HepG2 (cell line): ENCODE measurements around the gene TJP1. TPM values are rescaled to one million over a fixed set of nuclear protein-coding genes. Genes with fewer than 3 reads are reported as not detected.

Experiments
- ATAC-seq: fragments of 200-7000 bp; cut with Tn5 transposase; 3 replicates; pipeline ENCODE4 v1.9.1; 2020; ENCODE audit warnings: mild to moderate bottlenecking, moderate library complexity
- BruUV-seq: library from RNA; stranded (reverse); fragments of 400-500 nt; replicated peaks from 2 replicates; lab custom pipeline; 2021; lab: Mats Ljungman, UMichigan
- CTCF ChIA-PET: fragments of 300-600 bp; formaldehyde crosslinking; extraction: SDS; loops from one replicate; lab custom pipeline; 2021; ENCODE audit warnings: low total read pairs, inconsistent platforms, low intra/inter-chr PET ratio; lab: Yijun Ruan, JAX
- POLR2A ChIA-PET: fragments of 350-600 bp; sonication (Branson Sonifier 250); formaldehyde crosslinking; loops from one replicate; lab custom pipeline; 2020; ENCODE audit warnings: antibody characterized with exemption, inconsistent platforms; lab: Yijun Ruan, JAX
- DNase-seq: peaks from one replicate; pipeline ENCODE4 v3.0.0-alpha.2; 2015; ENCODE audit warnings: low spot score
- FAIRE-seq: peaks from 3 replicates; lab custom pipeline; 2011; peaks lifted over from hg19 to GRCh38; lab: Jason Lieb, UNC
- H2AFZ ChIP-seq: one replicate; pipeline ENCODE4 v1.6.1; 2011; ENCODE audit warnings: low read length, inconsistent platforms
- H3K27ac ChIP-seq: fragments of 300-600 bp; 3 replicates; pipeline ENCODE4 v1.8.0; 2011; ENCODE audit warnings: mixed run types, mild to moderate bottlenecking, mixed read lengths, low read length, inconsistent platforms; ENCODE audit not compliant: insufficient read depth; ENCODE audit errors: extremely low read length
- H3K27me3 ChIP-seq, 2 experiments: fragments of 200-600 bp in 1 of 2; 2 replicates in 1 of 2; 3 replicates in 1 of 2; pipeline versions ENCODE4 v1.6.0 to v1.8.0; 2011; ENCODE audit warnings: low read length in 2 of 2, mild to moderate bottlenecking in 2 of 2, moderate library complexity in 2 of 2, inconsistent platforms in 1 of 2; ENCODE audit not compliant: insufficient read depth in 2 of 2, control insufficient read depth in 1 of 2
- H3K36me3 ChIP-seq, 2 experiments: fragments of 200-600 bp in 1 of 2; replicated peaks in 1 of 2; 2 replicates in 1 of 2; 3 replicates in 1 of 2; pipeline versions ENCODE4 v1.5.1 to v1.8.0; 2011; ENCODE audit warnings: low read length in 2 of 2, inconsistent platforms in 1 of 2; ENCODE audit not compliant: insufficient read depth in 2 of 2, control insufficient read depth in 1 of 2
- H3K4me1 ChIP-seq: 2 replicates; pipeline ENCODE4 v1.5.1; 2012; ENCODE audit warnings: low read length, inconsistent platforms; ENCODE audit not compliant: insufficient read depth
- H3K4me2 ChIP-seq: 2 replicates; pipeline ENCODE4 v1.6.0; 2011; ENCODE audit warnings: low read depth, low read length, inconsistent platforms
- H3K4me3 ChIP-seq, 3 experiments: fragments of 200-600 bp in 1 of 3; sonication (generic), shearing (Covaris generic) in 1 of 3; replicated peaks in 1 of 3; 2 replicates each; pipeline ENCODE4 v1.5.1; 2011 to 2016; ENCODE audit warnings: low read length in 3 of 3, inconsistent platforms in 2 of 3, low read depth in 2 of 3, mild to moderate bottlenecking in 2 of 3, control low read depth in 1 of 3, mixed read lengths in 1 of 3; ENCODE audit not compliant: insufficient read depth in 1 of 3
- H3K79me2 ChIP-seq: one replicate; pipeline ENCODE4 v1.6.1; 2011; ENCODE audit warnings: low read length, inconsistent platforms; ENCODE audit not compliant: insufficient read depth
- H3K9ac ChIP-seq: 2 replicates; pipeline ENCODE4 v1.6.0; 2011; ENCODE audit warnings: mild to moderate bottlenecking, low read depth, low read length, inconsistent platforms; ENCODE audit not compliant: insufficient read depth
- H3K9me3 ChIP-seq: 2 replicates; pipeline ENCODE4 v1.5.1; 2012; ENCODE audit warnings: mild to moderate bottlenecking, low read length
- H4K20me1 ChIP-seq: 2 replicates; pipeline ENCODE4 v1.6.0; 2011; ENCODE audit warnings: inconsistent platforms, mild to moderate bottlenecking, low read length, moderate library complexity; ENCODE audit not compliant: insufficient read depth
- ATAD3A ChIP-seq: sonication (generic); formaldehyde crosslinking; IDR thresholded peaks from 2 replicates; pipeline ENCODE4 v1.4.0; 2020; ENCODE audit warnings: missing genetic modification reagents
- CBX2 ChIP-seq, 2 experiments: fragments of 200-600 bp in 1 of 2; sonication (generic); formaldehyde crosslinking in 1 of 2; IDR thresholded peaks; 2 replicates each; pipeline versions ENCODE4 v1.7.0 to v1.8.1; 2018 to 2022; ENCODE audit warnings: low read depth in 2 of 2, low read length in 1 of 2, mild to moderate bottlenecking in 1 of 2, missing genetic modification reagents in 1 of 2
- HHEX ChIP-seq: IDR thresholded peaks from 2 replicates; pipeline ENCODE4 v1.6.1; 2016; ENCODE audit warnings: control low read depth
- MATR3 ChIP-seq: sonication (generic); formaldehyde crosslinking; IDR thresholded peaks from 2 replicates; pipeline ENCODE4 v1.4.0; 2020; ENCODE audit warnings: missing genetic modification reagents
- SAFB2 ChIP-seq: sonication (generic); formaldehyde crosslinking; IDR thresholded peaks from 2 replicates; pipeline ENCODE4 v1.5.1; 2020; ENCODE audit warnings: missing genetic modification reagents, low read depth, mild to moderate bottlenecking, borderline replicate concordance
- YEATS2 ChIP-seq: sonication (generic); formaldehyde crosslinking; IDR thresholded peaks from 2 replicates; pipeline ENCODE4 v1.4.0; 2020; ENCODE audit warnings: missing genetic modification reagents, borderline replicate concordance
- ZNF331 ChIP-seq: sonication (generic); formaldehyde crosslinking; IDR thresholded peaks from 2 replicates; pipeline ENCODE4 v1.4.0; 2020; ENCODE audit warnings: missing genetic modification reagents
- ZNF451 ChIP-seq: sonication (generic); formaldehyde crosslinking; IDR thresholded peaks from 2 replicates; pipeline ENCODE4 v1.5.0; 2020; ENCODE audit warnings: mild to moderate bottlenecking, missing genetic modification reagents
- ZNF709 ChIP-seq: sonication (generic); formaldehyde crosslinking; IDR thresholded peaks from 2 replicates; pipeline ENCODE4 v1.5.0; 2020; ENCODE audit warnings: mild to moderate bottlenecking, missing genetic modification reagents
- ZNF792 ChIP-seq: IDR thresholded peaks from 2 replicates; pipeline ENCODE4 v1.6.1; 2016
- ZNF878 ChIP-seq: sonication (generic); formaldehyde crosslinking; IDR thresholded peaks from 2 replicates; pipeline ENCODE4 v1.8.1; 2023; ENCODE audit warnings: mild to moderate bottlenecking, missing genetic modification reagents, moderate library complexity
- WGBS: methylation state at CpG from one replicate; pipeline ENCODE4 v1.1.6; 2017; ENCODE audit warnings: low lambda C conversion rate; 5-methylcytosine and 5-hydroxymethylcytosine counted together
- in situ Hi-C: cut with HindIII; loops from 2 replicates; pipeline ENCODE4 v1.10.0; 2017; ENCODE audit warnings: low pct_unique_long_range_greater_than_20kb; ENCODE audit not compliant: extremely low pct_ligation_motif_present
- intact Hi-C: fragments of 100-400 bp; cut with micrococcal nuclease; formaldehyde crosslinking; loops from one replicate; pipeline ENCODE4 v1.10.0; 2022; ENCODE audit not compliant: unreplicated experiment
- polyA plus RNA-seq, 8 experiments: library from polyadenylated mRNA; depleted of rRNA in 3 of 8; stranded (reverse) in 7 of 8; unstranded in 1 of 8; fragments of >200 nt; fragmentation: Illumina TruSeq in 4 of 8; extraction: Trizol in 4 of 8; gene quantifications; 2 replicates each; pipeline versions ENCODE4 v1.2.1 to v1.2.3, GENCODE V29; 2011 to 2016; ENCODE audit warnings: low read depth in 4 of 8, missing spikeins in 1 of 8, mixed read lengths in 1 of 8; ENCODE audit not compliant: insufficient read depth in 1 of 8
- total RNA-seq, 5 experiments: library from RNA; depleted of rRNA; stranded (reverse); fragments of >200 nt; fragmentation: Illumina TruSeq; extraction: Trizol; gene quantifications; 2 replicates each; pipeline ENCODE4 v1.2.3, GENCODE V29; 2016; ENCODE audit warnings: low read depth in 1 of 5
- TF ChIP-seq, protein P1 (sequence below): sonication (generic); formaldehyde crosslinking; IDR thresholded peaks from 2 replicates; pipeline ENCODE4 v1.4.0; 2020; ENCODE audit warnings: missing genetic modification reagents, borderline replicate concordance
- TF ChIP-seq, protein P2 (sequence below): sonication (generic); formaldehyde crosslinking; IDR thresholded peaks from 2 replicates; pipeline ENCODE4 v1.8.0; 2022; ENCODE audit warnings: missing genetic modification reagents, low read depth, mild to moderate bottlenecking, borderline replicate concordance
- TF ChIP-seq, protein P3 (sequence below): sonication (generic); formaldehyde crosslinking; IDR thresholded peaks from 2 replicates; pipeline ENCODE4 v1.5.0; 2020; ENCODE audit warnings: missing genetic modification reagents
- TF ChIP-seq, protein P4 (sequence below): sonication (generic); formaldehyde crosslinking; conservative IDR thresholded peaks from 2 replicates; pipeline ENCODE4 v1.5.0; 2020; ENCODE audit warnings: missing genetic modification reagents

The TJP1 gene
- total and polyA plus RNA-seq, 2 of the 13 experiments (the other 11 are each of a cell fraction or from before 2014, with no cell fraction given) = 25.9 to 27.1 TPM

- ChIA-PET POLR2A (no interaction called here), CTCF (no interaction called here)
- Histone ChIP-seq H3K27me3 (0 out of 5 replicates have a peak, but pooled peaks cover 0 to 6% of the 10 kb centered on the region in 2 experiments), H3K36me3 (no peaks in the 10 kb centered on the region), H3K27ac (no peak overlapping the region), H3K4me3 (no peak overlapping the region), H2AFZ (no peak overlapping the region), H3K4me1 (no peaks in the 10 kb centered on the region), H3K9me3 (no peaks in the 10 kb centered on the region), H3K4me2 (no peak overlapping the region), H4K20me1 (no peaks in the 10 kb centered on the region), H3K9ac (no peak overlapping the region), H3K79me2 (no peaks in the 10 kb centered on the region)
- intact Hi-C loops (no loop called here), in situ Hi-C loops (no loop called here)
- no peak for DNase-seq
- TF ChIP-seq MATR3 (CRISPR knock-in tag) = no peak
- TF ChIP-seq, protein P1, sequence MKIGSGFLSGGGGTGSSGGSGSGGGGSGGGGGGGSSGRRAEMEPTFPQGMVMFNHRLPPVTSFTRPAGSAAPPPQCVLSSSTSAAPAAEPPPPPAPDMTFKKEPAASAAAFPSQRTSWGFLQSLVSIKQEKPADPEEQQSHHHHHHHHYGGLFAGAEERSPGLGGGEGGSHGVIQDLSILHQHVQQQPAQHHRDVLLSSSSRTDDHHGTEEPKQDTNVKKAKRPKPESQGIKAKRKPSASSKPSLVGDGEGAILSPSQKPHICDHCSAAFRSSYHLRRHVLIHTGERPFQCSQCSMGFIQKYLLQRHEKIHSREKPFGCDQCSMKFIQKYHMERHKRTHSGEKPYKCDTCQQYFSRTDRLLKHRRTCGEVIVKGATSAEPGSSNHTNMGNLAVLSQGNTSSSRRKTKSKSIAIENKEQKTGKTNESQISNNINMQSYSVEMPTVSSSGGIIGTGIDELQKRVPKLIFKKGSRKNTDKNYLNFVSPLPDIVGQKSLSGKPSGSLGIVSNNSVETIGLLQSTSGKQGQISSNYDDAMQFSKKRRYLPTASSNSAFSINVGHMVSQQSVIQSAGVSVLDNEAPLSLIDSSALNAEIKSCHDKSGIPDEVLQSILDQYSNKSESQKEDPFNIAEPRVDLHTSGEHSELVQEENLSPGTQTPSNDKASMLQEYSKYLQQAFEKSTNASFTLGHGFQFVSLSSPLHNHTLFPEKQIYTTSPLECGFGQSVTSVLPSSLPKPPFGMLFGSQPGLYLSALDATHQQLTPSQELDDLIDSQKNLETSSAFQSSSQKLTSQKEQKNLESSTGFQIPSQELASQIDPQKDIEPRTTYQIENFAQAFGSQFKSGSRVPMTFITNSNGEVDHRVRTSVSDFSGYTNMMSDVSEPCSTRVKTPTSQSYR = no peak
- TF ChIP-seq ZNF878 (CRISPR knock-in tag) = no peak
- TF ChIP-seq, protein P2, sequence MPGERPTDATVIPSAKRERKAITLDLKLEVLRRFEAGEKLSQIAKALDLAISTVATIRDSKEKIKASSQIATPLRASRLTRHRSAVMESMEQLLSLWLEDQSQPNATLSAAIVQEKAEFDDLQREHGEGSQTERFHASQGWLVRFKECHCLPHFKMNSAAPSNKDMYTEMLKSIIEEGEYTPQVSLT (CRISPR knock-in tag) = no peak
- TF ChIP-seq YEATS2 (CRISPR knock-in tag) = no peak
- no peak for TF ChIP-seq ZNF451 (CRISPR knock-in tag)
- TF ChIP-seq HHEX (CRISPR knock-in tag) = no peak
- no peak for TF ChIP-seq ZNF792 (CRISPR knock-in tag)
- TF ChIP-seq ATAD3A (CRISPR knock-in tag) = no peak
- TF ChIP-seq SAFB2 (CRISPR knock-in tag) = no peak
- TF ChIP-seq CBX2 (IDR thresholded peaks at IDR 0.05; ENCODE audit: low read depth, low read length) = no peak
- no peak for TF ChIP-seq CBX2 (CRISPR knock-in tag; IDR thresholded peaks at IDR 0.05; ENCODE audit: low read depth)
- TF ChIP-seq, protein P3, sequence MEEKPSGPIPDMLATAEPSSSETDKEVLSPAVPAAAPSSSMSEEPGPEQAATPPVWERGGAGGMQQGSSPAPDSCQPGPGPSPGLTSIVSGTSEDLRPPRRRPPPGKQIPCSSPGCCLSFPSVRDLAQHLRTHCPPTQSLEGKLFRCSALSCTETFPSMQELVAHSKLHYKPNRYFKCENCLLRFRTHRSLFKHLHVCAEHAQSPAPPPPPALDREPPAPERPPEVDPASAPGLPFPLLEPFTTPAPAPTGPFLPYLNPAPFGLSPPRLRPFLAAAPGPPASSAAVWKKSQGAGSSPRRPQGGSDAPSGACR (CRISPR knock-in tag) = no peak
- no peak for TF ChIP-seq ZNF709 (CRISPR knock-in tag)
- TF ChIP-seq, protein P4, sequence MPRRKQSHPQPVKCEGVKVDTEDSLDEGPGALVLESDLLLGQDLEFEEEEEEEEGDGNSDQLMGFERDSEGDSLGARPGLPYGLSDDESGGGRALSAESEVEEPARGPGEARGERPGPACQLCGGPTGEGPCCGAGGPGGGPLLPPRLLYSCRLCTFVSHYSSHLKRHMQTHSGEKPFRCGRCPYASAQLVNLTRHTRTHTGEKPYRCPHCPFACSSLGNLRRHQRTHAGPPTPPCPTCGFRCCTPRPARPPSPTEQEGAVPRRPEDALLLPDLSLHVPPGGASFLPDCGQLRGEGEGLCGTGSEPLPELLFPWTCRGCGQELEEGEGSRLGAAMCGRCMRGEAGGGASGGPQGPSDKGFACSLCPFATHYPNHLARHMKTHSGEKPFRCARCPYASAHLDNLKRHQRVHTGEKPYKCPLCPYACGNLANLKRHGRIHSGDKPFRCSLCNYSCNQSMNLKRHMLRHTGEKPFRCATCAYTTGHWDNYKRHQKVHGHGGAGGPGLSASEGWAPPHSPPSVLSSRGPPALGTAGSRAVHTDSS (CRISPR knock-in tag) = no peak
- no peak for TF ChIP-seq ZNF331 (CRISPR knock-in tag)
- FAIRE-seq = no peak
- no TSS peak for BruUV-seq
- 3% methylated on average over 4 of the region's 5 CpGs for WGBS
- ATAC-seq = no peak
Observed at GRCh38 chr15:29842290-29842689, 20.0 kb upstream of the TJP1 start.
